ENCODE measurements around the gene TNFRSF1A.

DNA sequence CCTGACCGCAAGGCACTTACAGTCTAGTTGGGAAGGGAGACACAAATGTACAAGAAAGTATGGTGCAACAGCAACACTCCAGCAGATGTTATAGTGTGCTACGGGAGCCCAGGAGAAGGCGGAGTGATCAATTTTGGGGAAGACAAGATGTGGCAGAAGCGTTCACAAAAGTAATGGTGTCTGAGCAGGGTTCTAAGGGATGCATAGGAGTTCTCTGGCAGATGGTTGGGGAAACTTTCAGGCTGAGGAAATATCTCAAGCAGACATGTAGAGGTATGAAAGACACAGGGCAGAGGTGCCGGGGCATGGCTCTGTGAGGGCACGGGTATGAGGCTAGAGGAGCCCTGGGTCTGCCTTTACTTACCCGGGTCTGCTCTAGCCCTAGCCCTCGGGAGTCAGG lies 5.1 kb upstream of the TNFRSF1A start:
- TF ChIP-seq FOXP1 (CRISPR knock-in tag; IDR thresholded peaks at IDR 0.05; ENCODE audit: borderline replicate concordance) (no peak), JUN (CRISPR knock-in tag; IDR thresholded peaks at IDR 0.05) (no peak), RELA (CRISPR knock-in tag; IDR thresholded peaks at IDR 0.05; ENCODE audit: borderline replicate concordance) (no peak), NFE2L1 (CRISPR knock-in tag; IDR thresholded peaks at IDR 0.05) (no peak), ZNF671 (CRISPR knock-in tag; IDR thresholded peaks at IDR 0.05) (no peak), ELF4 (CRISPR knock-in tag; IDR thresholded peaks at IDR 0.05; ENCODE audit: low read depth) (no peak)
- TF ChIP-seq, protein P1, sequence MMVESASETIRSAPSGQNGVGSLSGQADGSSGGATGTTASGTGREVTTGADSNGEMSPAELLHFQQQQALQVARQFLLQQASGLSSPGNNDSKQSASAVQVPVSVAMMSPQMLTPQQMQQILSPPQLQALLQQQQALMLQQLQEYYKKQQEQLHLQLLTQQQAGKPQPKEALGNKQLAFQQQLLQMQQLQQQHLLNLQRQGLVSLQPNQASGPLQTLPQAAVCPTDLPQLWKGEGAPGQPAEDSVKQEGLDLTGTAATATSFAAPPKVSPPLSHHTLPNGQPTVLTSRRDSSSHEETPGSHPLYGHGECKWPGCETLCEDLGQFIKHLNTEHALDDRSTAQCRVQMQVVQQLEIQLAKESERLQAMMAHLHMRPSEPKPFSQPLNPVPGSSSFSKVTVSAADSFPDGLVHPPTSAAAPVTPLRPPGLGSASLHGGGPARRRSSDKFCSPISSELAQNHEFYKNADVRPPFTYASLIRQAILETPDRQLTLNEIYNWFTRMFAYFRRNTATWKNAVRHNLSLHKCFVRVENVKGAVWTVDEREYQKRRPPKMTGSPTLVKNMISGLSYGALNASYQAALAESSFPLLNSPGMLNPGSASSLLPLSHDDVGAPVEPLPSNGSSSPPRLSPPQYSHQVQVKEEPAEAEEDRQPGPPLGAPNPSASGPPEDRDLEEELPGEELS (CRISPR knock-in tag; IDR thresholded peaks at IDR 0.05), result no peak
- TF ChIP-seq, protein P2, sequence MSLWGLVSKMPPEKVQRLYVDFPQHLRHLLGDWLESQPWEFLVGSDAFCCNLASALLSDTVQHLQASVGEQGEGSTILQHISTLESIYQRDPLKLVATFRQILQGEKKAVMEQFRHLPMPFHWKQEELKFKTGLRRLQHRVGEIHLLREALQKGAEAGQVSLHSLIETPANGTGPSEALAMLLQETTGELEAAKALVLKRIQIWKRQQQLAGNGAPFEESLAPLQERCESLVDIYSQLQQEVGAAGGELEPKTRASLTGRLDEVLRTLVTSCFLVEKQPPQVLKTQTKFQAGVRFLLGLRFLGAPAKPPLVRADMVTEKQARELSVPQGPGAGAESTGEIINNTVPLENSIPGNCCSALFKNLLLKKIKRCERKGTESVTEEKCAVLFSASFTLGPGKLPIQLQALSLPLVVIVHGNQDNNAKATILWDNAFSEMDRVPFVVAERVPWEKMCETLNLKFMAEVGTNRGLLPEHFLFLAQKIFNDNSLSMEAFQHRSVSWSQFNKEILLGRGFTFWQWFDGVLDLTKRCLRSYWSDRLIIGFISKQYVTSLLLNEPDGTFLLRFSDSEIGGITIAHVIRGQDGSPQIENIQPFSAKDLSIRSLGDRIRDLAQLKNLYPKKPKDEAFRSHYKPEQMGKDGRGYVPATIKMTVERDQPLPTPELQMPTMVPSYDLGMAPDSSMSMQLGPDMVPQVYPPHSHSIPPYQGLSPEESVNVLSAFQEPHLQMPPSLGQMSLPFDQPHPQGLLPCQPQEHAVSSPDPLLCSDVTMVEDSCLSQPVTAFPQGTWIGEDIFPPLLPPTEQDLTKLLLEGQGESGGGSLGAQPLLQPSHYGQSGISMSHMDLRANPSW (CRISPR knock-in tag; conservative IDR thresholded peaks at IDR 0.05; ENCODE audit: low read depth), result no peak
- TF ChIP-seq, protein P3, sequence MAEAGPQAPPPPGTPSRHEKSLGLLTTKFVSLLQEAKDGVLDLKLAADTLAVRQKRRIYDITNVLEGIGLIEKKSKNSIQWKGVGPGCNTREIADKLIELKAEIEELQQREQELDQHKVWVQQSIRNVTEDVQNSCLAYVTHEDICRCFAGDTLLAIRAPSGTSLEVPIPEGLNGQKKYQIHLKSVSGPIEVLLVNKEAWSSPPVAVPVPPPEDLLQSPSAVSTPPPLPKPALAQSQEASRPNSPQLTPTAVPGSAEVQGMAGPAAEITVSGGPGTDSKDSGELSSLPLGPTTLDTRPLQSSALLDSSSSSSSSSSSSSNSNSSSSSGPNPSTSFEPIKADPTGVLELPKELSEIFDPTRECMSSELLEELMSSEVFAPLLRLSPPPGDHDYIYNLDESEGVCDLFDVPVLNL (CRISPR knock-in tag; IDR thresholded peaks at IDR 0.05; ENCODE audit: borderline replicate concordance, low read depth), result no peak
- TF ChIP-seq, protein P4, sequence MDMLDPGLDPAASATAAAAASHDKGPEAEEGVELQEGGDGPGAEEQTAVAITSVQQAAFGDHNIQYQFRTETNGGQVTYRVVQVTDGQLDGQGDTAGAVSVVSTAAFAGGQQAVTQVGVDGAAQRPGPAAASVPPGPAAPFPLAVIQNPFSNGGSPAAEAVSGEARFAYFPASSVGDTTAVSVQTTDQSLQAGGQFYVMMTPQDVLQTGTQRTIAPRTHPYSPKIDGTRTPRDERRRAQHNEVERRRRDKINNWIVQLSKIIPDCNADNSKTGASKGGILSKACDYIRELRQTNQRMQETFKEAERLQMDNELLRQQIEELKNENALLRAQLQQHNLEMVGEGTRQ (CRISPR knock-in tag; IDR thresholded peaks at IDR 0.05), result no peak
- TF ChIP-seq, protein P5, sequence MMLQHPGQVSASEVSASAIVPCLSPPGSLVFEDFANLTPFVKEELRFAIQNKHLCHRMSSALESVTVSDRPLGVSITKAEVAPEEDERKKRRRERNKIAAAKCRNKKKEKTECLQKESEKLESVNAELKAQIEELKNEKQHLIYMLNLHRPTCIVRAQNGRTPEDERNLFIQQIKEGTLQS (CRISPR knock-in tag; conservative IDR thresholded peaks at IDR 0.05), result no peak
- TF ChIP-seq, protein P6, sequence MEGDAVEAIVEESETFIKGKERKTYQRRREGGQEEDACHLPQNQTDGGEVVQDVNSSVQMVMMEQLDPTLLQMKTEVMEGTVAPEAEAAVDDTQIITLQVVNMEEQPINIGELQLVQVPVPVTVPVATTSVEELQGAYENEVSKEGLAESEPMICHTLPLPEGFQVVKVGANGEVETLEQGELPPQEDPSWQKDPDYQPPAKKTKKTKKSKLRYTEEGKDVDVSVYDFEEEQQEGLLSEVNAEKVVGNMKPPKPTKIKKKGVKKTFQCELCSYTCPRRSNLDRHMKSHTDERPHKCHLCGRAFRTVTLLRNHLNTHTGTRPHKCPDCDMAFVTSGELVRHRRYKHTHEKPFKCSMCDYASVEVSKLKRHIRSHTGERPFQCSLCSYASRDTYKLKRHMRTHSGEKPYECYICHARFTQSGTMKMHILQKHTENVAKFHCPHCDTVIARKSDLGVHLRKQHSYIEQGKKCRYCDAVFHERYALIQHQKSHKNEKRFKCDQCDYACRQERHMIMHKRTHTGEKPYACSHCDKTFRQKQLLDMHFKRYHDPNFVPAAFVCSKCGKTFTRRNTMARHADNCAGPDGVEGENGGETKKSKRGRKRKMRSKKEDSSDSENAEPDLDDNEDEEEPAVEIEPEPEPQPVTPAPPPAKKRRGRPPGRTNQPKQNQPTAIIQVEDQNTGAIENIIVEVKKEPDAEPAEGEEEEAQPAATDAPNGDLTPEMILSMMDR (IDR thresholded peaks at IDR 0.05), result no peak
